Sigmoid colon (tissue), 4 donors: ENCODE results near the gene UQCRQ.

ENCODE experiments used
- CTCF ChIP-seq, 4 experiments: fragments of 450-650 bp in 3 of 4; fragments of 200-600 bp in 1 of 4; IDR thresholded peaks; one replicate each; pipeline ENCODE4 v1.5.1; 2016 to 2019; ENCODE audit warnings: antibody characterized with exemption in 4 of 4, mild to moderate bottlenecking in 3 of 4, moderate library complexity in 2 of 4
- EP300 ChIP-seq, 4 donors: sonication (generic); formaldehyde crosslinking; IDR thresholded peaks; one replicate each; pipeline ENCODE4 v1.6.1; 2017; ENCODE audit warnings: antibody characterized with exemption in 4 of 4
- POLR2A ChIP-seq, 2 donors: fragments of 450-650 bp; IDR thresholded peaks; one replicate each; pipeline ENCODE4 v1.6.1; 2016; ENCODE audit warnings: antibody characterized with exemption in 2 of 2, mild to moderate bottlenecking in 2 of 2, moderate library complexity in 2 of 2
- POLR2AphosphoS5 ChIP-seq, 4 donors: sonication (generic); formaldehyde crosslinking; IDR thresholded peaks; one replicate each; pipeline ENCODE4 v1.6.1; 2017; ENCODE audit warnings: antibody characterized with exemption in 4 of 4

- TF ChIP-seq CTCF (IDR thresholded peaks at IDR 0.05) (peak; percentile 77 to 93 (median 88)), POLR2A (IDR thresholded peaks at IDR 0.05) (no peak), EP300 (IDR thresholded peaks at IDR 0.05) (no peak), POLR2AphosphoS5 (IDR thresholded peaks at IDR 0.05) (peak in 1 of 4 donors; percentile 9)
Observed at GRCh38 chr5:132820162-132820754, 46.2 kb upstream of the UQCRQ start.
